ENCODE measurements around the gene MYO1D.

- TF ChIP-seq, protein P1, sequence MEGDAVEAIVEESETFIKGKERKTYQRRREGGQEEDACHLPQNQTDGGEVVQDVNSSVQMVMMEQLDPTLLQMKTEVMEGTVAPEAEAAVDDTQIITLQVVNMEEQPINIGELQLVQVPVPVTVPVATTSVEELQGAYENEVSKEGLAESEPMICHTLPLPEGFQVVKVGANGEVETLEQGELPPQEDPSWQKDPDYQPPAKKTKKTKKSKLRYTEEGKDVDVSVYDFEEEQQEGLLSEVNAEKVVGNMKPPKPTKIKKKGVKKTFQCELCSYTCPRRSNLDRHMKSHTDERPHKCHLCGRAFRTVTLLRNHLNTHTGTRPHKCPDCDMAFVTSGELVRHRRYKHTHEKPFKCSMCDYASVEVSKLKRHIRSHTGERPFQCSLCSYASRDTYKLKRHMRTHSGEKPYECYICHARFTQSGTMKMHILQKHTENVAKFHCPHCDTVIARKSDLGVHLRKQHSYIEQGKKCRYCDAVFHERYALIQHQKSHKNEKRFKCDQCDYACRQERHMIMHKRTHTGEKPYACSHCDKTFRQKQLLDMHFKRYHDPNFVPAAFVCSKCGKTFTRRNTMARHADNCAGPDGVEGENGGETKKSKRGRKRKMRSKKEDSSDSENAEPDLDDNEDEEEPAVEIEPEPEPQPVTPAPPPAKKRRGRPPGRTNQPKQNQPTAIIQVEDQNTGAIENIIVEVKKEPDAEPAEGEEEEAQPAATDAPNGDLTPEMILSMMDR (IDR thresholded peaks at IDR 0.05; ENCODE audit: extremely low read depth in 1 of 2, insufficient read depth in 1 of 2, low read depth in 1 of 2, low read length in 2 of 2) = no peak
- TF ChIP-seq POLR2A (IDR thresholded peaks at IDR 0.05; ENCODE audit: low read depth, low read length) (no peak), EZH2 (IDR thresholded peaks at IDR 0.05; ENCODE audit: borderline replicate concordance, low read depth, low read length, severe bottlenecking) (no peak), FOS (IDR thresholded peaks at IDR 0.05; ENCODE audit: borderline replicate concordance, insufficient read depth, low read length) (no peak), MYC (IDR thresholded peaks at IDR 0.05; ENCODE audit: low read depth, low read length) (no peak)
Measured at GRCh38 chr17:32921017-32921416, 44.1 kb upstream of the MYO1D start.
